Measurements from ENCODE around the gene UBE2V1. TPM values are rescaled to one million over a fixed set of nuclear protein-coding genes. Genes with fewer than 3 reads are reported as not detected.

UBE2V1 gene
- total RNA-seq, 1 donor from 2014 or later, result 109 TPM

DNA sequence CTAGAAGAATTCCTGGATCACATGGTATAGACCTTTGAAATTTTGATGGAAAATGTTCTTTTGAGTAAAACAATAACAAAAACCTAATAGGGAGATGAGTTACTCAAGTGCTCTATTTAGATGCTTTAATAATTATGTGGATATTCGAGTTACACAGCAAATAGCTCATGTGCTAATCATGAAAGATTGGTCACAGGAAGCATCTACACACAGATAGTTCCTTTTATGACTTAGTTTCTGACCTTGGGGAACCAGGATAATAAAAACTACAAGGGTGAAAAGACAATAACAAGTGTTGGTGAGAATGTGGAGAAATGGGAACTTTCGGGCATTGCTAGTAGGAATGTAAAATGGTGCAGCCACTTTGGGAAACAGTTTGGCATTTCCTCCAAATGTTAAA lies 19.7 kb downstream of the UBE2V1 start:
- no peak overlapping the region for H3K4me3 ChIP-seq (ENCODE audit: low read depth, low read length)
- DNase-seq (ENCODE audit: low read depth), result no peak
- no peak for TF ChIP-seq CTCF (conservative IDR thresholded peaks at IDR 0.05; ENCODE audit: low read depth, low read length)

DNA sequence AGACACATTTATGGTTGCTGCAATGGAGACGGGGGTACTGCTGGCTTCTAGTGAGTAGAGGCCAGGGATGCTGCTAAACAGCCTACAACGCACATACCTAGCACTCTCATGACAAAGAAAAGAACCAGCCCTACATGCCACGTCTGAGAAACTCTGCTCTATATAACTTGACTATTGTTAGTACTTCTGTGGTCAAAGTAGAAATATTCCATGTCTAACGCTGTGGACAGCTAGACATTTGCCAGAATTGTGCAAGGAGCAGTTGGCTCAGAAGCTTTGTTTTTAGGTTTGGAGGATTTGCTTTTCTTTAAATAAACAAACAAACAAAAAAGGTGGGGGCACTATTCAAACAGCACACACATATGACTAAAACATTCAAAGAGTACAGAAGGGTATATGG lies 20.5 kb downstream of the UBE2V1 start:
- no peak for DNase-seq (ENCODE audit: low read depth)
- no peak overlapping the region for H3K4me3 ChIP-seq (ENCODE audit: low read depth, low read length)
- TF ChIP-seq CTCF (conservative IDR thresholded peaks at IDR 0.05; ENCODE audit: low read depth, low read length), result no peak

DNA sequence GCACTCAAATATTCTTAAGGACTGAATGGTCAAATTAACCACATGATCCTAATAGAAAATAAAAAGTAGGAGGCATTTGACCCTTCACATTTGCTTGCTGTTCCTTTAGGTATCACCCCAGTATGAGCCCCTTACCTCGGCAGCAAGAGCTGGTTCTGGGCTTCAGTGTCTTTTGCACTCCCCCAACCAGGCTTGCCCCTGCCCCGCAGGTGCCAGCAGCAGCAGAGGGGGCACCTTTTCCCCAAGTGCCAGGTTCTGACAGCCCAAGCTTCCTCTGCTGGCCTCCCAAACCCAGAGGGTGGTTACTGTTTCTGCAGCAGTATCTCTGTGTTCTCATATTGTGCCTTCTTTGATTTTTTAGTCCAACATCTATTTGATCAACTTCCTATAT lies 23.2 kb downstream of the UBE2V1 start:
- H3K4me3 ChIP-seq (ENCODE audit: low read depth, low read length), result no peak overlapping the region
- TF ChIP-seq CTCF (conservative IDR thresholded peaks at IDR 0.05; ENCODE audit: low read depth, low read length), result no peak
- no peak for DNase-seq (ENCODE audit: low read depth)

DNA sequence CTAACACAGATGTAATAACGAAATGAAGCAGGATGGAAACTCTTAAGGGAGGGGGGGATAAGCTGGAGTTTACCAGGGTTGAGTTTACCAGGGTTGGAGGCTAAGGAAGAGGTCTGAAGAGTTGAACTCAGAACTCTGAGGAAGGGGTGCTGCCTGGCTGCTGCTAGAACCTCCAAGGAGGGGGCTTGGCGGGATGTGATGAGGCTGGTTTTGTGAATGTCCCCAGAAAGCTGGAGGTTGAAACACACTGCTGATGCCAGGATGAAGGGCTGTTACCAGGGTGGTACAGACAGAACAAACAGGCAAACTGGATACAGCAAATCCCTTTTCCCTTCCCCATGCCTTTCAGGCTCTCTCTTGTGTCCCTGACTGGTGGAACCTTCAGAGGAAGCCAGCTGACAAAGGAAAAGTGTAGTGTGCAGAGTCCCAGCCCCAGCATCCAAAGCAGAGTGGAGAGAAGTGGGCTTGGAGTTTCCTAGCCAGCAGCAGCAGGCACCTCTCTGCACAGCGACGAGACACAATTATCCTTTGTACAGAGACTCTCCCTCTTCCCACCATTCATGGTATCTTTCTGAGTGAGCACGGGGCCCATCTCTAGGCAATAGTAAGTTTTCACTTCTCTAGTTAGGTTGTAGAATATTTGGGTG lies 23.7 kb downstream of the UBE2V1 start:
- TF ChIP-seq CTCF (conservative IDR thresholded peaks at IDR 0.05; ENCODE audit: low read depth, low read length), result no peak
- no peak overlapping the region for H3K4me3 ChIP-seq (ENCODE audit: low read depth, low read length)
- DNase-seq (ENCODE audit: low read depth), result no peak

DNA sequence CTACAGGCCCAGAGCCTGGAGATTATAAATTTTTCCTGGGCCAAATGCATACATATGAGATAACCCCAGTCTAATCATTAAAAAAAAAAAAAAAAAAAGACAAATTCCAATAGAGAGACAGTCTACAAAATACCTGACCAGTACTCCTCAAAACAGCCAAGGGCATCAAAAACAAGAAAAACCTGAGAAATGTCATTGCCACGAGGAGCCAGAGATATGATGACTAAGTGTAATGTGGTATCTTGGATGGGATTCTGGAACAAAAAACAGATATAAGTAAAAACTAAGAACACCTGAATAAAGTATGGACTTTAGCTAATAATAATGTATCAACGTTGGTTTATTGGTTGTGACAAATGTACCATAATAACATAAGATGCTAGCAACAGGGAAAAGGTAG lies 24.9 kb downstream of the UBE2V1 start:
- H3K4me3 ChIP-seq (ENCODE audit: low read depth, low read length), result no peak overlapping the region
- no peak for DNase-seq (ENCODE audit: low read depth)
- TF ChIP-seq CTCF (conservative IDR thresholded peaks at IDR 0.05; ENCODE audit: low read depth, low read length), result no peak

DNA sequence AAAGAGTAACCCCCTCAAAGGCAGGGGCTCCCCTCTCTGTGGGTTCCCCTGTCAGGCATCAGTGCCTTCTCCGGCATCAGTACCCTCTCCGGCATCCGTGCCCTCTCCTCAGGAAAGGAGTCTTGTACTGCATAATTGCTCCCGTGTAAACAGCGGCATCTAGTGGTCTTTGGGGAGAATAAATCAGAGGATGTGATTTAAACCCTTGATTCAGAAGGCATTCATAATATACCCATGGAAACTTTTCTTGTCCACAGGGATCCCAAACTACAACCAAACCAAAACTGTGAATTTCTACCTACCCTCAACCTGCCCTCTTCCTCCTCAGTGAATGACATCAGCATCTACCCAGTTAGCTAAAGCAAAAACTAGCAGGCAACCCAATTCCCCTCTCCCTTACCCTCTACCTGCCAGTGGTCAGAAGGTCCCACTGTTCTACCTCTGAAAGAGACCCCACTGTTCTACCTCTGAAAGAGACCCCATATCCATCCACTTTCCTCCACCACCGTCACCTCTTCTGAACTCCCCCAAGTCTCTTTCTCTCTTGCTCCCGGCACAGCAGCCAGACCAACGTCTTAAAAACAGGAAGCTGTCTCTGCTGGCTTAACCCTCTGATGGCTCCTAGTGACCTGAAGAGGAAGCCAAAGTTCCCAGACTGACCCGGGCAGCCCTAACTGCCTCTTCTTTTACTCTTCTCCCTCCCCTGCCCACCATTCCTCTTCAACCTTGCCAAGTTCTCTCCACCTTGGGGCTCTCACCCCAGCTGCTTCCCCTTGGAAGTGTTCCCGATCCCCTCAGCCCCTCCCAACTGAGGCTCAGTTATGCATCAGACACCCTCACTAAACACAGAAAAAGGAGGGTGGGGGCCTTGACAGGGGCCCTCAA lies 27.2 kb downstream of the UBE2V1 start:
- no peak for DNase-seq (ENCODE audit: low read depth)
- peak overlapping the region; percentile 25 for H3K4me3 ChIP-seq (ENCODE audit: low read depth, low read length)
- TF ChIP-seq CTCF (conservative IDR thresholded peaks at IDR 0.05; ENCODE audit: low read depth, low read length), result peak; percentile 88
